NCI-H1436 (cell line): ENCODE data around the gene RNF181.
"Not testable (repeated sequence)": the region's sequence is repeated elsewhere in the genome, so short reads cannot be mapped to it uniquely, and the experiment has no call there.

Experiments used
- DNase-seq: peaks from one replicate; lab custom pipeline; 2025; lab: John Stamatoyannopoulos, UW

Gene RNF181

GRCh38 chr2:85596486-85597143, 1.1 kb downstream of the RNF181 start:
- no peak for DNase-seq

GRCh38 chr2:85597241-85597640, 1.7 kb downstream of the RNF181 start:
- DNase-seq: no peak

GRCh38 chr2:85598594-85599340, 3.2 kb downstream of the RNF181 start:
- no peak for DNase-seq

GRCh38 chr2:85599468-85600234, 4.1 kb downstream of the RNF181 start:
- no peak for DNase-seq

GRCh38 chr2:85600235-85600575, 4.7 kb downstream of the RNF181 start:
- no peak for DNase-seq

DNA sequence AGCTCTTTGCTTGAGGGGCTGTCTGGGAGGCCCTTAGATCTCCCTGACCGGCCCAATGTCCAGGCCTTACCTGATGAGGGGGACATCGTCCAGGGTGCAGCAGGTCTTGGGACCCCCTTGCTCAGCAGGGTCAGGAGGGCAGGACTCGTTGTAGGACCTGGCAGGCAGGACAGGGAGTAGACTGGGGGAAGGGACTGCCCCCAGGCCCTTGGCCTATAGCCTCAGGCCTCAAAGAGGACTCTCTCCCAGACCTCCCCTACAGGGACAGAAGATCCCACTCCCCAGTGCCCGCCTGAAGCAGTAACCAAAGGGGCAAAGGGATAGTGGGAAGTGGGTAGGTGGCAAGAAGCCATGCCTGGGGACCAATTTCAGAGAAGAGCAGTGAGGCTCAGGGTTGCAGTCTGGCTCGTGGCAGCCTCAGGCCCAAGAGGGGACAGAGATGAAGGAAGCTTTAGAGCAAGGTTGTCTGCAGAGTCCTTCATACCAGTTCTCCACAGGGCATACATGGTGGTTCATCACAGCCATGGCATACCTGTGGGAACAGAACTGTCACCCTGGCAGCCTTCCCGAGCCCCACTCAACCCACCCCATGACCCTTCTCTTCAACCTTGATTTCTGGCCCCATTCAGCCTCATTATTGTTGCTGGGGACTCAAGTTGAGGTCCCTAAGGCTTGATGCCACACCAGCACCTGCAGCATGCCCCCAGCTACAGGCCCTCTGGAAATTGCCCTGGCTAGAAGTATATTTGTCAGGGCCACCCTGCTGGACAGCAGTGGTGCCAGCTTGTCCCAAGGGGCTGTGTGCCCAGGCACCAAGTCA, 5.6 kb downstream of the RNF181 start:
- DNase-seq: no peak

GRCh38 chr2:85601771-85602475, 6.4 kb downstream of the RNF181 start:
- DNase-seq: no peak

- peak; percentile 78 for DNase-seq
Measured at GRCh38 chr2:85602476-85603234, 7.1 kb downstream of the RNF181 start, which contains the start of gene TMEM150A. Gene TMEM150A, minus strand, starts transcription at chr2:85602698. Its CDS starts 750 bp downstream, at chr2:85601948.

DNA sequence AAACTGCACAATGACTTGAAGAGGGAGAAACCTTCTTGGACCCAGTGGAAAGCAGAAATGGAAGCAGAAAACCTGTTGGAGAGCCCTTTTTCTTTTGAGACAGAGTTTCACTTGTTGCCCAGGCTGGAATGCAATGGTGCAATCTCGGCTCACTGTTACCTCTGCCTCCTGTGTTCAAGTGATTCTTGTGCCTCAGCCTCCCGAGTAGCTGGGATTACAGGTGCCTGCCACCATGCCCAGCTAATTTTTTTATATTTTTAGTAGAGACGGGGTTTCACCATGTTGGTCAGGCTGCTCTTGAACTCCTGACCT, 8.5 kb downstream of the RNF181 start:
- not testable (repeated sequence) for DNase-seq

- no peak for DNase-seq
Measured at GRCh38 chr2:85604568-85605339, 9.2 kb downstream of the RNF181 start.

DNA sequence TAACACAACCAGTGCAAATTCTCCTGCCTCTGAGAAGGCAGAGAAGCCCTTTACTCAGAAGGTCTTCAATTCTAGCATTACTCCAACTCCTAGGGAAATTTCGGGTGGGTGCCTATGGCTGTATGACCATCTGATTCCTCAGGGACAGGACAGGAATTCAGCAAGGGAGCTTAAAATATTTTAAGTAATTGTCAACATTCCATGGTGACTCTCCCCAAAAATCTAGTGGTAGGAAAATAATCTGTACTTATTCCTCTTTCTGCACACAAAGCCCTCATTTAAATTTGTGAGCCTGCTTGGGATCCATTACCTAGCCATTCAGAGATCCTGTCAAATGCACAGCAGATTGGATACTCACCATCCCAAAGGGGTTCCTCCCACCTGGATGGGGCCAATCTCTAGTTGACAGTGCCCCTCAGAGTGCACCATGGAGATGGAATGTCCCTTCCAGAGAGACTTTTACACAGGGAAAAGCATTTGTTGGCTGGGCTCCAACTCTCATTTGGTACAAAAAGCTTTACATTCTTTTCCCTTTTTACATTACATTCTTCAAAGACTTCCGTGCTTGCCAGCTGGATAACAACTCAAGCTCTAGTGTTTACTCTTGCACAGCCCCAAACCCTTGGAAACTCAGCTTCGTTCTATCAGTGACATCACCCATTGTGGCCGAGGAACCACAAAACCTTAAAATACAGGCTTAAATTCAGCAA, 10.0 kb downstream of the RNF181 start:
- no peak for DNase-seq

DNA sequence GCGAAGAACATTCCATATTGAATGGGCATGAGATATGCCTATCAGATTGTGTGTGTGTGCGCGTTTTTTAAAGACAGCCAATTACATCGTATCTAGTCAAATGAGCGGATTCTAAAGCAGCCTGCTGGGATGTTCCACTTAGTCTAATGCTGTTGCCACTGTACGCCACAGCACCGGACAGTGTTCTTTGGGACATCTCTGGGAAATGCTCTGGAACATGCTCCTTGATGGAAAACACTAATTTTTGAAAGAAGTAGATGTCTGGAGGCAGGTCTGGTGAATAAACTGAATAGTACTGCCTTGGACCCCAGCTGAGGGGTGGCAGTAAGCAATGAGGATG, 10.5 kb downstream of the RNF181 start:
- no peak for DNase-seq

DNA sequence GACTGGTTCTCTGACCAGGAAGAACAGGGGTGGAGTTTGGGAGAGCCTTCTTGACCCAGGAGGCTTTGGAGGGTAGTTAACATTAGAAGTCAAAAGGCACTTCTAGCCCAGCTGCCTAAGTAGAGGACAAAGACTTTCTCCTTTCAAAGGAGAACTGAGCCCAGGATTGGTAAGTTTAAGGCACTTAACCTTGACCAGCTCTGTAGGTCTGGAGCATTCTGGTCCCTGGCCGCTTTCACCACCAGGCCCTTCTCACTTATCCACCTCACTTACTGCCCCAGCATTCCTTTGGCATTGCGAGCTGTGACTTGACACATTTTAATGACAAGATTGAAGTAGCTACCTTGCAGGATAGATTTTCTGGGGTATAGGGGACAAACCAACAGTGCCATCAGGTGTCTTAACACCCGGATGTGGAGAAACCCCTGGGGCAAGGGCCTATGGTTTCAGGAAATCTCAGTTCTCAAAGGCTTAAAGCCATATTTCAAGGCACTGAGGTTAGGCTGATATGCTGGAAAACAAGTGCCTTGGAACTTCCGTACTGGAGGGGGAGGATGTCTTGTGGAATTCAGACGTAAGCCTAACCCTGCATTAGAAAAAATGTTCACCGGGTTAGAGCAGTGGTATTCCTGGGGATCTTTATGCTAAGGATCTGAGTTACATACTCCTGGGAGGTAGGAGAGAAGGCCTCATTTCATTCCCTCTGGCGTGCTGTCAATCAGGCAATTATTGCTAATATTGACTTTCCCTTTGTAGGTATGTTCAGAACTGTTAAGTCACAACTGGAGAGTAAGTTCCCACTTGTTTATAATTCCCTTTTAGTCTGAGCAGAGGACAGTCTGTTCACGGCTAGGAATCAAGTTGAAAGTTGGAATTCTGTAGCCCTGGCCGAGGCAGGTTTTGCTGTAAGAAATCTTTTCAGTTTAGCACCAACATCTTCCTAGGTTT, 12.0 kb downstream of the RNF181 start:
- no peak for DNase-seq

DNA sequence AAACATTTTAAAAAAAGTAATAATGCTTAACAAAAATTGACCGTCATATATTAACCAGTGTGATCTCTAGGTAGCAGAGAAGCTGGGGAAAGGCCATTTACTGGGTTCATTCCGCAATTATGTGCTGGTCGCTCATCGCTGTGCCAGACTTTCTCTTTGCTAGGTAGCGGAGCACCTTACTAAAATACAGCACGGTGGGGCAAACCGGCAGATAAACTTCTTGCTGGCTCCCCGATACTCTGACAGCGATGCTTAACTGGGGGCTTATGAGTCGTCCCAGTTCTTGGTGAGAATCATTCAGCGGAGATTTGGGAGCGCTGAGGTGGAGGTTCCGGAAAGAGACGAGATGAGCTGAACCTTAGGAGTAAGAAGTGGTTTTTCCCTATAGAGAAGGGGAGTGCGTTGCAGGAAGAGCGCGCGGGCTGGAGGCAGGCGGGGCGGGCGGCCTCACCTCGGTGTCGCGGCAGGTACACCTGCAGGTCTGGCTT, 15.7 kb downstream of the RNF181 start:
- DNase-seq: no peak

- DNase-seq: peak; percentile 79
Measured at GRCh38 chr2:85611705-85612587, 16.4 kb downstream of the RNF181 start, which contains the start of gene C2orf68. Gene C2orf68, minus strand, starts transcription at chr2:85612066. Its CDS starts 82 bp downstream, at chr2:85611984.

DNA sequence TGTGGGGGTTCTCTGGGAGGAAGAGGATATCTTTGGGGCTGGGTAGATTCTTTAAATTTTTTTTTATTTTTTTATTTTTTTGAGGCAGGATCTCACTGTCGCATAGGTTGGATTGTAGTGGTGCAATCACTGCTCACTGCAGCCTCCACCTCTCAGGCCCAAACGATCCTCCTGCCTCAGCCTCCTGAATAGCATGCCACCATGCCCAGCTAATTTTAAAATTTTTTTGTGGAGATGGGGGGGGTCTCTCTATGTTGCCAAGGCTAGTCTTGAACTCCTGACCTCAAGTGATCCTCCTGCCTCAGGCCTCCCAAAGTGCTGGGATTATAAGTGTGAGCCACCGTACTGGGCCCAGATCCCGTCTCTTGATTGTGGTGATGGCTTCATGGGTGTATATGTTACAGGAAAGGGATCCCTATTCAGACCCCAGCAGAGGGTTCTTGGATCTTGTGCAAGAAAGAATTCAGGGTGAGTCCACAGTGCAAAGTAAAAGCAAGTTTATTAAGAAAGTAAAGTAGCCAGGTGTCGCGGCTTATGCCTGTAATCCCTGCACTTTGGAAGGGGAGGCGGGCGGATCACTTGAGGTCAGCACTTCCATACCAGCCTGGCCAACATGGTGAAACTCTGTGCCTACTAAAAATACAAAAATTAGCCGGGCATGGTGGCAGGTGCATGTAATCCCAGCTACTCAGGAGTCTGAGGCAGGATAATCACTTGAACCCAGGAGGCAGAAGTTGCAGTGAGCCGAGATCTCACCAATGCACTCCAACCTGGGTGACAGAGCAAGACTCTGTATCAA, 18.4 kb downstream of the RNF181 start:
- DNase-seq: no peak
